ENCODE data around the gene ACO2. TPM values are rescaled to one million over a fixed set of nuclear protein-coding genes. Genes with fewer than 3 reads are reported as not detected.

The ACO2 gene
- total and polyA plus RNA-seq, 2 of the 8 experiments (the other 6 are each of a cell fraction or from before 2014, with no cell fraction given): 52.8 to 75.4 TPM

- TF ChIP-seq CHD7 (IDR thresholded peaks at IDR 0.05; ENCODE audit: insufficient replicate concordance, low read length) (no peak), CBX5 (IDR thresholded peaks at IDR 0.05; ENCODE audit: low read depth, low read length) (no peak), RFX5 (IDR thresholded peaks at IDR 0.05; ENCODE audit: borderline replicate concordance, low read depth, low read length) (no peak), USF2 (IDR thresholded peaks at IDR 0.05; ENCODE audit: low read length) (no peak)
Measured at GRCh38 chr22:41551877-41552582, 83.1 kb downstream of the ACO2 start (continued).

All from H1 (cell line).